Body of pancreas (tissue), 4 donors: ENCODE data around the gene PTGES.

ENCODE experiments used
- POLR2A ChIP-seq, 3 donors: fragments of 450-650 bp; IDR thresholded peaks; one replicate each; pipeline ENCODE4 v1.6.1; 2016; ENCODE audit warnings: antibody characterized with exemption in 3 of 3, mild to moderate bottlenecking in 2 of 3
- TF ChIP-seq, protein P1 (sequence below), 7 experiments: fragments of 450-650 bp in 4 of 7; fragments of 200-600 bp in 3 of 7; sonication (generic) in 3 of 7; IDR thresholded peaks; one replicate each; pipeline ENCODE4 v1.5.1; 2016 to 2019; ENCODE audit warnings: antibody characterized with exemption in 7 of 7

DNA sequence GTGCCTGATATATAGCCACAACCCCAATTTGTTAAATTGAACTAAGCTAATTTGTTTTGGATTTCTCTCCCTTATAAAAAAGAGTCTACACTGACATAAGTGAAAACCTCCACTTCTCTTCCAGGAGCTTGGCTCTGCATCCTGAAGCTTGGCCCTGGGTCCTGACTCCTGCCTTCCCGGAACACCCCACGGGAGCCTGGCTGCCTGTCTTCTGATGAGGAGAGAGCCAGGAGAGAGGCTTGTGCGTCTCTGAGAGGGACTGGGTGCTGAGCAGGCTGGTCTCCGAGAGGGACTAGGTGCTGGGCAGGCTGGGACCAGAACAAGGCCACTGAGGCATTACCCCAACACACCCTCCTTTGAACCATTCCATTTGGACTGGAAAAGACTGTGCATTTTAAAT, 6.5 kb upstream of the PTGES start:
- TF ChIP-seq, protein P1, sequence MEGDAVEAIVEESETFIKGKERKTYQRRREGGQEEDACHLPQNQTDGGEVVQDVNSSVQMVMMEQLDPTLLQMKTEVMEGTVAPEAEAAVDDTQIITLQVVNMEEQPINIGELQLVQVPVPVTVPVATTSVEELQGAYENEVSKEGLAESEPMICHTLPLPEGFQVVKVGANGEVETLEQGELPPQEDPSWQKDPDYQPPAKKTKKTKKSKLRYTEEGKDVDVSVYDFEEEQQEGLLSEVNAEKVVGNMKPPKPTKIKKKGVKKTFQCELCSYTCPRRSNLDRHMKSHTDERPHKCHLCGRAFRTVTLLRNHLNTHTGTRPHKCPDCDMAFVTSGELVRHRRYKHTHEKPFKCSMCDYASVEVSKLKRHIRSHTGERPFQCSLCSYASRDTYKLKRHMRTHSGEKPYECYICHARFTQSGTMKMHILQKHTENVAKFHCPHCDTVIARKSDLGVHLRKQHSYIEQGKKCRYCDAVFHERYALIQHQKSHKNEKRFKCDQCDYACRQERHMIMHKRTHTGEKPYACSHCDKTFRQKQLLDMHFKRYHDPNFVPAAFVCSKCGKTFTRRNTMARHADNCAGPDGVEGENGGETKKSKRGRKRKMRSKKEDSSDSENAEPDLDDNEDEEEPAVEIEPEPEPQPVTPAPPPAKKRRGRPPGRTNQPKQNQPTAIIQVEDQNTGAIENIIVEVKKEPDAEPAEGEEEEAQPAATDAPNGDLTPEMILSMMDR (IDR thresholded peaks at IDR 0.05): no peak
- TF ChIP-seq POLR2A (IDR thresholded peaks at IDR 0.05): no peak
